Endodermal cell (in vitro differentiated cells): Measurements from ENCODE around the gene PLPPR1. TPM values are rescaled to one million over a fixed set of nuclear protein-coding genes. Genes with fewer than 3 reads are reported as not detected.

Source experiments
- DNase-seq: peaks from one replicate; pipeline ENCODE4 v3.0.0-alpha.2; 2017
- H3K27ac ChIP-seq: 2 replicates; pipeline ENCODE4 v1.5.1; 2013; ENCODE audit warnings: mild to moderate bottlenecking, low read depth, low read length, moderate library complexity
- H3K27me3 ChIP-seq: 2 replicates; pipeline ENCODE4 v1.6.1; 2013; ENCODE audit warnings: mild to moderate bottlenecking, low read length, moderate library complexity; ENCODE audit not compliant: insufficient read depth, control insufficient read depth, poor library complexity, severe bottlenecking
- H3K36me3 ChIP-seq: 2 replicates; pipeline ENCODE4 v1.7.0; 2013; ENCODE audit warnings: mild to moderate bottlenecking, low read length, moderate library complexity; ENCODE audit not compliant: control insufficient read depth, insufficient read depth
- H3K4me1 ChIP-seq: one replicate; pipeline ENCODE4 v1.7.0; 2013; ENCODE audit warnings: low read length; ENCODE audit not compliant: control insufficient read depth, insufficient read depth
- H3K4me3 ChIP-seq: 2 replicates; pipeline ENCODE4 v1.5.1; 2013; ENCODE audit warnings: mild to moderate bottlenecking, low read length, moderate library complexity
- H3K9ac ChIP-seq: 2 replicates; pipeline ENCODE4 v1.6.1; 2013; ENCODE audit warnings: mild to moderate bottlenecking, low read length, moderate library complexity; ENCODE audit not compliant: poor library complexity, severe bottlenecking; ENCODE audit errors: extremely low read depth
- H3K9me3 ChIP-seq: 2 replicates; pipeline ENCODE4 v1.6.1; 2013; ENCODE audit warnings: mild to moderate bottlenecking, low read length, moderate library complexity; ENCODE audit not compliant: control insufficient read depth
- H3K27ac Mint-ChIP-seq: 2 replicates; pipeline ENCODE4 v1.8.0; 2020; ENCODE audit warnings: mixed read lengths
- H3K27me3 Mint-ChIP-seq: 2 replicates; pipeline ENCODE4 v1.8.0; 2021; ENCODE audit warnings: mild to moderate bottlenecking, mixed read lengths; ENCODE audit not compliant: insufficient read depth
- H3K36me3 Mint-ChIP-seq: 2 replicates; pipeline ENCODE4 v1.8.0; 2020; ENCODE audit warnings: low read depth, mixed read lengths
- H3K4me1 Mint-ChIP-seq: 2 replicates; pipeline ENCODE4 v1.8.0; 2020; ENCODE audit warnings: mixed read lengths
- H3K4me3 Mint-ChIP-seq: 2 replicates; pipeline ENCODE4 v1.8.0; 2020; ENCODE audit warnings: mild to moderate bottlenecking, moderate library complexity, mixed read lengths
- H3K9me3 Mint-ChIP-seq: 2 replicates; pipeline ENCODE4 v1.8.0; 2020; ENCODE audit warnings: mild to moderate bottlenecking, mixed read lengths
- CTCF ChIP-seq: fragments of 200-600 bp; sonication (generic); conservative IDR thresholded peaks from 2 replicates; pipeline ENCODE4 v1.5.0; 2021; ENCODE audit warnings: antibody characterized with exemption, mild to moderate bottlenecking
- WGBS, 2 experiments: methylation state at CpG; one replicate each; pipeline versions ENCODE4 v1.1.5 to v1.1.7; 2013; ENCODE audit warnings: missing lambda C conversion rate in 2 of 2, mixed read lengths in 1 of 2; ENCODE audit not compliant: insufficient coverage in 1 of 2, insufficient read length in 1 of 2; 5-methylcytosine and 5-hydroxymethylcytosine counted together
- total RNA-seq, 2 donors: library from RNA; stranded (reverse); fragmentation: NEBNext Ultra II Directional in 1 of 2; extraction: Animal tissue kit (Norgen Biotek cat#: 25700) in 1 of 2; gene quantifications; 2 replicates in 1 of 2; 3 replicates in 1 of 2; pipeline ENCODE4 v1.2.1, GENCODE V29; 2021

The PLPPR1 gene
- total RNA-seq, 2 donors from 2014 or later, result 1.5 to 4.6 TPM

- TF ChIP-seq CTCF, result no peak
- Histone ChIP-seq H3K27me3 (peaks cover 70% of the 10 kb centered on the region), H3K9ac (no peak overlapping the region), H3K27ac (peak overlapping the region; percentile 75), H3K4me1 (peaks cover 3% of the 10 kb centered on the region), H3K9me3 (no peaks in the 10 kb centered on the region), H3K4me3 (peak overlapping the region; percentile 84), H3K36me3 (no peaks in the 10 kb centered on the region)
- Mint-ChIP-seq H3K27ac (no peak overlapping the region), H3K4me1 (peaks cover 23% of the 10 kb centered on the region), H3K36me3 (no peaks in the 10 kb centered on the region), H3K4me3 (peak overlapping the region; percentile 82), H3K9me3 (no peaks in the 10 kb centered on the region), H3K27me3 (peaks cover 79% of the 10 kb centered on the region)
- DNase-seq, result no peak
- 21 to 26% methylated on average over 6 to 12 of the region's 12 CpGs for WGBS, 2 experiments
Observed at GRCh38 chr9:101027733-101028345, 688 bp upstream of the PLPPR1 start.

GRCh38 chr9:101029315-101030085, 973 bp downstream of the PLPPR1 start:
- 7 to 15% methylated on average over 11 to 35 of the region's 38 CpGs for WGBS, 2 experiments
- H3K36me3 ChIP-seq, result no peaks in the 10 kb centered on the region
- H3K27ac ChIP-seq, result no peak overlapping the region
- Mint-ChIP-seq H3K9me3 (no peaks in the 10 kb centered on the region), H3K4me3 (peak overlapping the region; percentile 82), H3K4me1 (peaks cover 23% of the 10 kb centered on the region), H3K27ac (no peak overlapping the region), H3K36me3 (no peaks in the 10 kb centered on the region), H3K27me3 (peaks cover 88% of the 10 kb centered on the region)
- H3K9ac ChIP-seq, result no peak overlapping the region
- H3K9me3 ChIP-seq, result no peaks in the 10 kb centered on the region
- DNase-seq, result peak; percentile 56
- H3K4me3 ChIP-seq, result peak overlapping the region; percentile 84
- TF ChIP-seq CTCF, result no peak
- peaks cover 3% of the 10 kb centered on the region for H3K4me1 ChIP-seq
- H3K27me3 ChIP-seq, result peaks cover 78% of the 10 kb centered on the region

GRCh38 chr9:101030086-101030391, 1.5 kb downstream of the PLPPR1 start:
- WGBS, 2 experiments, result 43 to 50% methylated on average over 7 to 8 of the region's 8 CpGs
- Histone ChIP-seq H3K4me3 (peak overlapping the region; percentile 84), H3K4me1 (peaks cover 3% of the 10 kb centered on the region), H3K27me3 (peaks cover 78% of the 10 kb centered on the region), H3K9ac (no peak overlapping the region), H3K27ac (no peak overlapping the region), H3K36me3 (no peaks in the 10 kb centered on the region), H3K9me3 (no peaks in the 10 kb centered on the region)
- Mint-ChIP-seq H3K36me3 (no peaks in the 10 kb centered on the region), H3K4me1 (peaks cover 23% of the 10 kb centered on the region), H3K27ac (no peak overlapping the region), H3K9me3 (no peaks in the 10 kb centered on the region), H3K4me3 (peak overlapping the region; percentile 82), H3K27me3 (peaks cover 87% of the 10 kb centered on the region)
- no peak for DNase-seq
- no peak for TF ChIP-seq CTCF
